Parathyroid adenoma (tissue), 2 donors: ENCODE data around the gene ARFGEF3.

Experiments
- H2AFZ ChIP-seq: fragments of 300-600 bp; sonication (generic); one replicate; pipeline ENCODE4 v1.7.0; 2017; ENCODE audit warnings: antibody characterized with exemption, mild to moderate bottlenecking
- H3K27ac ChIP-seq: fragments of 300-600 bp; sonication (generic); one replicate; pipeline ENCODE4 v1.7.0; 2017
- H3K27me3 ChIP-seq: fragments of 300-600 bp; sonication (generic); one replicate; pipeline ENCODE4 v1.7.0; 2017; ENCODE audit warnings: low read length; ENCODE audit not compliant: control insufficient read depth, insufficient read depth
- H3K36me3 ChIP-seq: fragments of 300-600 bp; sonication (generic); one replicate; pipeline ENCODE4 v1.7.0; 2017; ENCODE audit warnings: low read length; ENCODE audit not compliant: control insufficient read depth, insufficient read depth
- H3K4me1 ChIP-seq: fragments of 300-600 bp; sonication (generic); one replicate; pipeline ENCODE4 v1.7.0; 2017; ENCODE audit warnings: control low read depth
- H3K4me2 ChIP-seq: fragments of 300-600 bp; sonication (generic); one replicate; pipeline ENCODE4 v1.7.0; 2017; ENCODE audit warnings: low read length
- H3K4me3 ChIP-seq: fragments of 300-600 bp; sonication (generic); one replicate; pipeline ENCODE4 v1.7.0; 2017; ENCODE audit warnings: low read depth, low read length
- H3K79me2 ChIP-seq: fragments of 300-600 bp; sonication (generic); one replicate; pipeline ENCODE4 v1.7.0; 2017; ENCODE audit warnings: control low read depth
- H3K9ac ChIP-seq: fragments of 300-600 bp; sonication (generic); one replicate; pipeline ENCODE4 v1.7.0; 2017; ENCODE audit warnings: mild to moderate bottlenecking
- H3K9me3 ChIP-seq: fragments of 300-600 bp; sonication (generic); one replicate; pipeline ENCODE4 v1.7.0; 2017; ENCODE audit warnings: low read length; ENCODE audit not compliant: control insufficient read depth
- CTCF ChIP-seq: fragments of 300-600 bp; sonication (generic); IDR thresholded peaks from one replicate; pipeline ENCODE4 v1.7.0; 2017; ENCODE audit warnings: antibody characterized with exemption, mild to moderate bottlenecking
- donor health status: primary hyperparathyroidism.

ARFGEF3 gene

DNA sequence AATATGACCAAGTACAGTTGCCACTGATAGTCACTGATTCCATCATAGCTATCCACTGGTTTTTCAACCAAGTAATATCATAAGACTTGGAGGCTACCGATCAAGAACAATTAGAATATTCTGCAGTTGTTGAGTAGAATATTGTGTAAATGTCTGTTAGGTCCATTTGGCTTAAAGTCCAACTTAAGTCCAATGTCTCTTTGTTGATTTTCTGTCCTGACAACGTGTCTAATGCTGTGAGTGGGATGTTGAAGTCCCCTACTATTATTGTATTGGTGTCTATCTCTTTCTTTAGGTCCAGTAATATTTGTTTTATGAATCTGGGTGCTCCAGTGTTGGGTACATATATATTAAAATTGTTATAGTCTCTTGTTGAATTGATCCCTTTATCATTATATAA, 13.9 kb downstream of the ARFGEF3 start:
- Histone ChIP-seq H3K4me3 (no peak overlapping the region), H3K4me1 (no peaks in the 10 kb centered on the region), H3K27ac (no peak overlapping the region), H3K4me2 (no peak overlapping the region), H3K79me2 (peaks cover 11% of the 10 kb centered on the region), H3K9me3 (no peaks in the 10 kb centered on the region), H3K36me3 (no peaks in the 10 kb centered on the region), H3K9ac (no peak overlapping the region), H2AFZ (no peak overlapping the region), H3K27me3 (no peaks in the 10 kb centered on the region)
- no peak for TF ChIP-seq CTCF

GRCh38 chr6:138176652-138177232, 15.0 kb downstream of the ARFGEF3 start:
- H3K4me3 ChIP-seq = no peak overlapping the region
- no peaks in the 10 kb centered on the region for H3K9me3 ChIP-seq
- no peak overlapping the region for H3K9ac ChIP-seq
- H3K36me3 ChIP-seq = no peaks in the 10 kb centered on the region
- no peak overlapping the region for H2AFZ ChIP-seq
- no peak overlapping the region for H3K4me2 ChIP-seq
- H3K27ac ChIP-seq = no peak overlapping the region
- no peaks in the 10 kb centered on the region for H3K4me1 ChIP-seq
- no peak for TF ChIP-seq CTCF
- peaks cover 19% of the 10 kb centered on the region for H3K79me2 ChIP-seq
- no peaks in the 10 kb centered on the region for H3K27me3 ChIP-seq

DNA sequence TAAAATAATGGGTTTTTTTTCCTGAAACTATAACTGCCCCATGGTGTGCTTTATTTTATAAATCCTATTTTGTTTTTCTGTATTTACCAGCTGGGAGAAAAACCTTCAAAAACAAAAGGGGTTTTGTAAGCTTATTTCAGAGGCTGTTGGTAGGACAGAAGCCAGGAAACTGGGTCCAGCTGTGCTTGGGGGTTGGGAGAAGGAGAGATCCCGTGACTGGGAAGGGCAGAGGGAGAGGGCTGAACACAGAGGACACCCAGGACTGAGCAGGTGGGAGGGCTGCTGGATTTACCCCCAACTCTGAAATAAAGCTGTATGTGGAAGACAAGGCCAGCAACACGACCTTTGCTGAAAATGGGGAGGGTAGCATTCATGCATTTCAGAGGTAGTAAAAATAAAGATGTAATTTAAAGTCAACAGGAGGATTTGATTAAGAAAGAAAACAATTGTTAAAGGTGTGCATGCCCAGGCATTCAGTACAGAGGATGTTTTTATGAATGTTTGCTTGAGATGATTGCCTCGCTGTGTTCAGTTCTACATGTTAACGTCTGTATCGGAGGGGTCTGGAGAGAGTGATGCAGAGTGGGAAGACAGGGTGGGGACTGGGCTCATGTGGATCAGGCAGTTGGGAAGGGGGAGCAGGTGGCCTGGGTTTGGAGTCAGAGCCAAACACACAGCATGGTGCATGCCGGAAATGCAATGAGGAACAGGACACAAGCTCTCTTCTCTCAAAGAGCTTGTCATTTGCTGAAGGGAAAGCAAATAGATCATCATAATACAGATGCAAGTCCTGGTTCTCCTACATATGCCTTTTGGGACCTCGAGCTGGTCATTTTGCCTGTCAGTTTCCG, 21.4 kb downstream of the ARFGEF3 start:
- Histone ChIP-seq H3K4me3 (no peak overlapping the region), H3K9ac (no peak overlapping the region), H3K27ac (no peak overlapping the region), H3K36me3 (no peaks in the 10 kb centered on the region), H3K79me2 (peaks cover 28% of the 10 kb centered on the region), H3K4me1 (no peaks in the 10 kb centered on the region), H3K27me3 (no peaks in the 10 kb centered on the region), H3K4me2 (no peak overlapping the region), H2AFZ (no peak overlapping the region), H3K9me3 (no peaks in the 10 kb centered on the region)
- no peak for TF ChIP-seq CTCF

DNA sequence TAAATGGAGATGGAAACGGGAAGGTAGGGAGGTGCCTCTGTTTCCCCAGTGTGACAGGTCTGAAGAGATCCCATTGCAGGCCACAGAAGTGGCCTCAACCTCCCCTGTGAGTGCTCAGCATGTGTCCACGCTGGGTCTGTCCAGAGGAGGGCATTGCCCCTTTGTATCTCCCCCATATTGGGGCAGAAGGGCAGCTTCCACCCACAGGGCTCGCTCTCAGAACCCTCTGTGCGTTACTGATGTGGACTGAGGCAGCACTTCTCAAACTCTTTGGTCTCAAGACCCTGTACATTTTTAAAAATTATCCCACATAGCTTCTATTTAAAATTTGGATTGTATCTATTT, 22.0 kb downstream of the ARFGEF3 start:
- H3K4me2 ChIP-seq = no peak overlapping the region
- no peak overlapping the region for H3K9ac ChIP-seq
- H3K36me3 ChIP-seq = no peaks in the 10 kb centered on the region
- H3K27me3 ChIP-seq = no peaks in the 10 kb centered on the region
- TF ChIP-seq CTCF = no peak
- no peak overlapping the region for H2AFZ ChIP-seq
- H3K79me2 ChIP-seq = peaks cover 28% of the 10 kb centered on the region
- no peaks in the 10 kb centered on the region for H3K9me3 ChIP-seq
- H3K27ac ChIP-seq = no peak overlapping the region
- H3K4me1 ChIP-seq = peaks cover 4% of the 10 kb centered on the region
- H3K4me3 ChIP-seq = no peak overlapping the region

- no peak for TF ChIP-seq CTCF
- Histone ChIP-seq H3K9me3 (no peaks in the 10 kb centered on the region), H3K27me3 (no peaks in the 10 kb centered on the region), H3K36me3 (no peaks in the 10 kb centered on the region), H3K9ac (no peak overlapping the region), H2AFZ (no peak overlapping the region), H3K4me2 (no peak overlapping the region), H3K79me2 (peaks cover 29% of the 10 kb centered on the region), H3K4me3 (no peak overlapping the region), H3K27ac (no peak overlapping the region), H3K4me1 (peaks cover 4% of the 10 kb centered on the region)
Measured at GRCh38 chr6:138184230-138184629, 22.5 kb downstream of the ARFGEF3 start.
